Lung (tissue), 12 donors: Measurements from ENCODE around the gene FASN. TPM values are rescaled to one million over a fixed set of nuclear protein-coding genes. Genes with fewer than 3 reads are reported as not detected.

ENCODE experiments used
- ATAC-seq: fragments of 200-7000 bp; cut with Tn5 transposase; one replicate; pipeline ENCODE4 v1.9.1; 2020; ENCODE audit warnings: moderate number of reproducible peaks; ENCODE audit not compliant: insufficient read depth, low FRiP score
- DNase-seq, 3 donors: peaks; one replicate each; pipeline ENCODE4 v3.0.0-alpha.2; 2013 to 2017
- H3K27ac ChIP-seq, 2 donors: one replicate each; pipeline ENCODE4 v1.5.1; 2013; ENCODE audit warnings: mild to moderate bottlenecking in 2 of 2, moderate library complexity in 2 of 2, control low read depth in 1 of 2, inconsistent platforms in 1 of 2, low read depth in 1 of 2, low read length in 1 of 2
- H3K27me3 ChIP-seq, 3 donors: one replicate each; pipeline ENCODE4 v1.5.1; 2013; ENCODE audit warnings: low read length in 2 of 3; ENCODE audit not compliant: control insufficient read depth in 3 of 3, insufficient read depth in 3 of 3
- H3K36me3 ChIP-seq, 4 donors: one replicate each; pipeline ENCODE4 v1.5.1; 2013; ENCODE audit warnings: low read length in 4 of 4, mild to moderate bottlenecking in 1 of 4, moderate library complexity in 1 of 4; ENCODE audit not compliant: control insufficient read depth in 4 of 4, insufficient read depth in 4 of 4
- H3K4me1 ChIP-seq, 5 donors: one replicate each; pipeline ENCODE4 v1.5.1; 2013; ENCODE audit warnings: low read length in 5 of 5, mild to moderate bottlenecking in 2 of 5, moderate library complexity in 1 of 5; ENCODE audit not compliant: control insufficient read depth in 5 of 5, insufficient read depth in 5 of 5
- H3K4me3 ChIP-seq: one replicate; pipeline ENCODE4 v1.5.1; 2013; ENCODE audit warnings: mild to moderate bottlenecking, control low read depth, moderate library complexity
- H3K9ac ChIP-seq, 2 donors: one replicate each; pipeline ENCODE4 v1.5.1; 2013; ENCODE audit warnings: low read length in 2 of 2, control low read depth in 1 of 2; ENCODE audit not compliant: insufficient read depth in 1 of 2
- H3K9me3 ChIP-seq, 4 donors: one replicate each; pipeline ENCODE4 v1.5.1; 2013; ENCODE audit warnings: low read length in 3 of 4, mild to moderate bottlenecking in 1 of 4, moderate library complexity in 1 of 4; ENCODE audit not compliant: control insufficient read depth in 4 of 4, insufficient read depth in 3 of 4
- WGBS, 2 donors: extraction: QIAGEN DNeasy Blood & Tissue Kit; methylation state at CpG; one replicate each; pipeline ENCODE4 v1.1.7; 2013; 5-methylcytosine and 5-hydroxymethylcytosine counted together
- polyA plus RNA-seq, 2 donors: library from polyadenylated mRNA; stranded (reverse); fragments of 200-250 nt; gene quantifications; one replicate each; pipeline ENCODE4 v1.2.1, GENCODE V29; 2013
- total RNA-seq, 2 donors: library from RNA; depleted of rRNA in 1 of 2; stranded (reverse); fragments of >200 nt in 1 of 2; gene quantifications; one replicate each; pipeline ENCODE4 v1.2.1, GENCODE V29; 2014 to 2021
- TF ChIP-seq, protein P1 (sequence below): IDR thresholded peaks from 2 replicates; pipeline ENCODE4 v1.5.1; 2012; ENCODE audit warnings: mild to moderate bottlenecking; ENCODE audit errors: control extremely low read depth, extremely low read depth
- donor health status: control.
- donor health status: control.
- donor health status: Bipolar disorder and iron deficiency.
- donor health status: healthy.
- donor health status: DM: yes; HTN: yes; CAD: no.

FASN gene
- total and polyA plus RNA-seq, 4 donors = 46.2 to 604 (median 212) TPM

DNA sequence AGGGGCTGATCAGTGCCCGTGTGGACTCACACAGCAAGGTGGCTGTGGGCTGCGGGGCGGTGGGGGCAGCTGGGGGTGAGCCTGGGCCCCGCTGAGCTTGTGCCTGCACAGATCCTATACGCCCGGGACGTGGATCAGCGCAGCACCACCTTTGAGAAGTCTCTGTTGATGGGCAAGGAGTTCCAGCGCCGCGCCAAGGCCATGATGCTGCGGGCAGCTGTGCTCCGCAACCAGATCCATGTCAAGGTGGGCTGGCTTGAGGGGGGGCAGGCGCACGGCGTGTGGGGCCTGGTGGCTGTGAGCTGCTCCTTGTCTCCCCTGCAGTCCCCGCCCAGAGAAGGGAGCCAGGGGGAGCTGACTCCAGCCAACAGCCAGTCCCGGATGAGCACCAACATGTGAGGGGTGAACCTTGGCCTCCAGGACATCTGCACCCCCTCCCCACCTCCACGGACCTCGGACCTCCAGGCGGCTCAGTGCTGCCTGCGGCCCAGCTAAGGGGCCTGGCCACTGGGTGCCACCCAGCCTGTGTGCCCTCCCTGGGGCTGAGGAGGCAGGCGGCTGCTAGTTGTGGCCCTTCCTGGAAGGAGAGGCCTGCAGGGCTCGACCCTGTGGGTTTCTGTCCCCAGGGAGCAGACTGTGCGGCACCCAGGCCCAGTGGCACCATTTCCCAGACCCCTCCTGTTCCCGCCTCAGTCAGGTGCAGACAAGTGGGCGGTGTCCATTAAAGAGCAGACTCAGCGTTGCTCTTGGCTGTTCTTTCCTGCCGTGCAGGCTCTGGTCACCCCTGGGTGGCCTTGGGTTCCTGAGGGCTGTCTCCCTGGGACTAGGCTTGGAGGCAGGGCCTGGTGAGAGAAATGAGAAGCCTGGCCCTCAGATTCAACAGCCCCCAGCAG lies 41.1 kb downstream of the FASN start:
- H3K27ac ChIP-seq = no peak overlapping the region
- H3K4me3 ChIP-seq = no peak overlapping the region
- DNase-seq = peak in 1 of 3 donors; percentile 6
- TF ChIP-seq, protein P1, sequence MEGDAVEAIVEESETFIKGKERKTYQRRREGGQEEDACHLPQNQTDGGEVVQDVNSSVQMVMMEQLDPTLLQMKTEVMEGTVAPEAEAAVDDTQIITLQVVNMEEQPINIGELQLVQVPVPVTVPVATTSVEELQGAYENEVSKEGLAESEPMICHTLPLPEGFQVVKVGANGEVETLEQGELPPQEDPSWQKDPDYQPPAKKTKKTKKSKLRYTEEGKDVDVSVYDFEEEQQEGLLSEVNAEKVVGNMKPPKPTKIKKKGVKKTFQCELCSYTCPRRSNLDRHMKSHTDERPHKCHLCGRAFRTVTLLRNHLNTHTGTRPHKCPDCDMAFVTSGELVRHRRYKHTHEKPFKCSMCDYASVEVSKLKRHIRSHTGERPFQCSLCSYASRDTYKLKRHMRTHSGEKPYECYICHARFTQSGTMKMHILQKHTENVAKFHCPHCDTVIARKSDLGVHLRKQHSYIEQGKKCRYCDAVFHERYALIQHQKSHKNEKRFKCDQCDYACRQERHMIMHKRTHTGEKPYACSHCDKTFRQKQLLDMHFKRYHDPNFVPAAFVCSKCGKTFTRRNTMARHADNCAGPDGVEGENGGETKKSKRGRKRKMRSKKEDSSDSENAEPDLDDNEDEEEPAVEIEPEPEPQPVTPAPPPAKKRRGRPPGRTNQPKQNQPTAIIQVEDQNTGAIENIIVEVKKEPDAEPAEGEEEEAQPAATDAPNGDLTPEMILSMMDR = no peak
- no peak for ATAC-seq
- peaks cover 5 to 81% (median 19%) of the 10 kb centered on the region in 4 donors for H3K36me3 ChIP-seq
- H3K27me3 ChIP-seq = no peaks in the 10 kb centered on the region
- H3K4me1 ChIP-seq = peaks cover 0 to 14% (median 4%) of the 10 kb centered on the region in 5 donors
- H3K9me3 ChIP-seq = no peaks in the 10 kb centered on the region
- H3K9ac ChIP-seq = no peak overlapping the region
- WGBS, 2 donors = 89 to 92% methylated on average over 28 to 29 of the region's 29 CpGs

- WGBS, 2 donors = 93 to 95% methylated on average over 28 of the region's 28 CpGs
- no peak overlapping the region for H3K27ac ChIP-seq
- no peaks in the 10 kb centered on the region for H3K9me3 ChIP-seq
- TF ChIP-seq, protein P1 = no peak
- no peak overlapping the region for H3K4me3 ChIP-seq
- ATAC-seq (no peak), DNase-seq (peak in 1 of 3 donors; percentile 4)
- H3K36me3 ChIP-seq = peaks cover 5 to 75% (median 17%) of the 10 kb centered on the region in 4 donors
- no peak overlapping the region for H3K9ac ChIP-seq
- no peaks in the 10 kb centered on the region for H3K27me3 ChIP-seq
- peaks cover 0 to 14% (median 4%) of the 10 kb centered on the region in 5 donors for H3K4me1 ChIP-seq
Observed at GRCh38 chr17:82055965-82056728, 41.9 kb downstream of the FASN start.

DNA sequence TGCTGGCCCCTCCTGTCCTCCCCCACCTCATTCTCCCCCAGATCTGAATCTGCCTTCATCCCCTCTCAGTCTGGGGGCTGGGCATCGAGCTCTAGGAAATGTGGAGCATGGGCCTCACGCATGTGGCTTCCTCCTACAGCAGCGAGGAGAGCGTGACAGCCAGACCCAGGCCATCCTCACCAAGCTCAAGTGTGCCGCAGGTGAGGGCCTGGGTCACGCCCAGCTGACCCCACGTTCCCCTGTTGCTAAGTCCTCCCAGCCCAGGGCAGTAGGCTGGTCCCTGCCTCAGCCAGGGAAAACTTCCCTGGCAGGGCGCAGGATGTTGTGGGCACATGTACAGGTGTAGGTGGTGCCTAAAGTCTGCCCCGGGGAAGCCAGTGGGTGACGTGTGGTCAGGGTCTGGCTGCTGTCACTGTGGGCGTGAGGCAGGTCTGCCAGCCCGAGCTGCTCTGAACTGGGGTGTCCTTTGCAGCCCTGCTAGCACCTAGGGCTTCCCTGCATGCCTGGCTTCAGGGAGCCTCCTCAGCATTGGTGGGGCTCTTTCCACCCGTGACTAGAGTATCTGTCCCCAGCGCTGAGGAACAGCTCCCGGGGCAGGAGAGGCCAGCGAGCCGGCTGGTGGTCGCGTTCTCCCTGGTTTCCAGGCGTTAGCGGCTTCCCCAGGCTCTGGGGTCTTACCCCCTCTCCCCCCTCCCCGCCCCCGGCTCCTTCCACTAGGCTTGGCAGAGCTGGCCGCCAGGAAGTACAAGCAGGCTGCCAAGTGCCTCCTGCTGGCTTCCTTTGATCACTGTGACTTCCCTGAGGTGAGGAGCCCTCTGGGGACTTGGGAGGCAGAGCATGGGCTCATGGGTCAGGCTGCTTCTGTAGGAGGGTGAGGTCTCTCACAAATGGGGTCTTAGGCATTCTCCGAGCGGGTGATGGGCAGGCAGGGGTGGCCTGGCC lies 42.7 kb downstream of the FASN start:
- Histone ChIP-seq H3K9me3 (no peaks in the 10 kb centered on the region), H3K9ac (no peak overlapping the region), H3K4me1 (peaks cover 0 to 21% (median 8%) of the 10 kb centered on the region in 5 donors), H3K4me3 (no peak overlapping the region), H3K36me3 (peaks cover 5 to 66% (median 15%) of the 10 kb centered on the region in 4 donors), H3K27me3 (no peaks in the 10 kb centered on the region), H3K27ac (no peak overlapping the region)
- TF ChIP-seq, protein P1 = no peak
- DNase-seq (no peak), ATAC-seq (no peak)
- WGBS, 2 donors = 85 to 90% methylated on average over 25 to 26 of the region's 26 CpGs
